ENCODE results near the gene SWAP70.
A peak's percentile ranks its signal among the peaks of the same experiment; 100 is the strongest.

The SWAP70 gene

GRCh38 chr11:9663699-9664275, at the start of gene SWAP70:
TSS of gene SWAP70 (plus strand) at chr11:9664077. CDS start at chr11:9664180, 103 bp downstream.
- no peaks in the 10 kb centered on the region for H3K79me2 ChIP-seq (ENCODE audit: insufficient read depth, low read depth)
- no peak within 1 kb of the TSS for H3K4me3 ChIP-seq (IDR thresholded peaks at IDR 0.05; ENCODE audit: insufficient read depth, low read depth, low read length)
- peak within 1 kb of the TSS; percentile 95 for H3K4me2 ChIP-seq
- H4K20me1 ChIP-seq (ENCODE audit: insufficient read depth) = no peaks in the 10 kb centered on the region
- H2AFZ ChIP-seq (ENCODE audit: low read depth) = peak within 1 kb of the TSS; percentile 100
- TF ChIP-seq, protein P1, sequence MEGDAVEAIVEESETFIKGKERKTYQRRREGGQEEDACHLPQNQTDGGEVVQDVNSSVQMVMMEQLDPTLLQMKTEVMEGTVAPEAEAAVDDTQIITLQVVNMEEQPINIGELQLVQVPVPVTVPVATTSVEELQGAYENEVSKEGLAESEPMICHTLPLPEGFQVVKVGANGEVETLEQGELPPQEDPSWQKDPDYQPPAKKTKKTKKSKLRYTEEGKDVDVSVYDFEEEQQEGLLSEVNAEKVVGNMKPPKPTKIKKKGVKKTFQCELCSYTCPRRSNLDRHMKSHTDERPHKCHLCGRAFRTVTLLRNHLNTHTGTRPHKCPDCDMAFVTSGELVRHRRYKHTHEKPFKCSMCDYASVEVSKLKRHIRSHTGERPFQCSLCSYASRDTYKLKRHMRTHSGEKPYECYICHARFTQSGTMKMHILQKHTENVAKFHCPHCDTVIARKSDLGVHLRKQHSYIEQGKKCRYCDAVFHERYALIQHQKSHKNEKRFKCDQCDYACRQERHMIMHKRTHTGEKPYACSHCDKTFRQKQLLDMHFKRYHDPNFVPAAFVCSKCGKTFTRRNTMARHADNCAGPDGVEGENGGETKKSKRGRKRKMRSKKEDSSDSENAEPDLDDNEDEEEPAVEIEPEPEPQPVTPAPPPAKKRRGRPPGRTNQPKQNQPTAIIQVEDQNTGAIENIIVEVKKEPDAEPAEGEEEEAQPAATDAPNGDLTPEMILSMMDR (conservative IDR thresholded peaks at IDR 0.05; ENCODE audit: low read depth, low read length) = no peak
- no peaks in the 10 kb centered on the region for H3K36me3 ChIP-seq (ENCODE audit: insufficient read depth)
- peaks cover 4% of the 10 kb centered on the region for H3K4me1 ChIP-seq (ENCODE audit: low read depth, poor library complexity, severe bottlenecking)
- H3K27me3 ChIP-seq (ENCODE audit: insufficient read depth, low read depth) = no peaks in the 10 kb centered on the region
- no peak within 1 kb of the TSS for H3K27ac ChIP-seq
- peak within 1 kb of the TSS; percentile 53; the same call in 1 of the 2 replicates for H3K9ac ChIP-seq

- Histone ChIP-seq H3K79me2 (ENCODE audit: insufficient read depth, low read depth) (no peaks in the 10 kb centered on the region), H3K4me3 (IDR thresholded peaks at IDR 0.05; ENCODE audit: insufficient read depth, low read depth, low read length) (no peak overlapping the region), H3K9ac (no peak overlapping the region), H3K36me3 (ENCODE audit: insufficient read depth) (no peaks in the 10 kb centered on the region), H3K27ac (no peak overlapping the region), H4K20me1 (ENCODE audit: insufficient read depth) (no peaks in the 10 kb centered on the region), H3K27me3 (ENCODE audit: insufficient read depth, low read depth) (no peaks in the 10 kb centered on the region), H3K4me2 (peak overlapping the region; percentile 72; the same call in 1 of the 2 replicates), H2AFZ (ENCODE audit: low read depth) (peak overlapping the region; percentile 83; the same call in 1 of the 2 replicates), H3K4me1 (ENCODE audit: low read depth, poor library complexity, severe bottlenecking) (peaks cover 12% of the 10 kb centered on the region)
- TF ChIP-seq, protein P1 (conservative IDR thresholded peaks at IDR 0.05; ENCODE audit: low read depth, low read length) = no peak
These were observed 48.8 kb upstream of the SWAP70 start for GRCh38 chr11:9615031-9615451.

DNA sequence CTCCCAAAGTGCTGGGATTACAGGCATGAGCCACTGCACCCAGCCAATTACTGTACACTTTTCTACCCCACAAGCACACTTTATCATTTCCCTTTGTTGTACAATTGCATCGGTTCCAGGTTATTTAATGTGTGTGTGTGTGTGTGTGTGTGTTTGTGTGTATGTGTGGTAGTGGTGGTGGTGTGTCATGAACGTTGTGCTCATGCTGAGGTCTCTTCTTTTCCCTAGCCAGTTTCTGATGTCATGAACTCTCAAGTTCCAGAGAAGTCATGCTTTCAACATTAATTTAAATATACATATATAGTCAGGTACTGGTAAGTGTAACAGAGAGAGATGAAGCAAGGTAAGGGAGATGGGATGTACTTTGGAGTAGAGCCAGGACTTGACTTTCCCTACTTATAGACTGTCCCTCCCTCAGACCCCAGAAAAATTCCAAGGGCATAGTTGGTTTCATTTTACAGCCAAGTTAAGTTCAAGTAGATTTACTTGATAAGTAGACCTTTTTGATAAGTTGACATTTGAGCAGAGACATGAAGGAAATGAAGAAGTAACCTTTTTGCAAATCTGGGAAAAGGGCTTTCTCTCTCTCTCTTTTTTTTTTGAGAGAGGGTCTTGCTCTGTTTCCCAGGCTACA, 47.7 kb upstream of the SWAP70 start:
- TF ChIP-seq, protein P1 (conservative IDR thresholded peaks at IDR 0.05; ENCODE audit: low read depth, low read length) = no peak
- Histone ChIP-seq H3K79me2 (ENCODE audit: insufficient read depth, low read depth) (no peaks in the 10 kb centered on the region), H3K27ac (no peak overlapping the region), H3K27me3 (ENCODE audit: insufficient read depth, low read depth) (no peaks in the 10 kb centered on the region), H3K4me3 (IDR thresholded peaks at IDR 0.05; ENCODE audit: insufficient read depth, low read depth, low read length) (no peak overlapping the region), H3K9ac (no peak overlapping the region), H2AFZ (ENCODE audit: low read depth) (no peak overlapping the region), H3K4me2 (no peak overlapping the region), H3K4me1 (ENCODE audit: low read depth, poor library complexity, severe bottlenecking) (peaks cover 12% of the 10 kb centered on the region), H4K20me1 (ENCODE audit: insufficient read depth) (no peaks in the 10 kb centered on the region), H3K36me3 (ENCODE audit: insufficient read depth) (no peaks in the 10 kb centered on the region)

GRCh38 chr11:9616858-9617257, 47.0 kb upstream of the SWAP70 start:
- no peak overlapping the region for H3K4me3 ChIP-seq (IDR thresholded peaks at IDR 0.05; ENCODE audit: insufficient read depth, low read depth, low read length)
- no peaks in the 10 kb centered on the region for H3K36me3 ChIP-seq (ENCODE audit: insufficient read depth)
- TF ChIP-seq, protein P1 (conservative IDR thresholded peaks at IDR 0.05; ENCODE audit: low read depth, low read length) = no peak
- peaks cover 12% of the 10 kb centered on the region for H3K4me1 ChIP-seq (ENCODE audit: low read depth, poor library complexity, severe bottlenecking)
- H3K9ac ChIP-seq = no peak overlapping the region
- H3K27me3 ChIP-seq (ENCODE audit: insufficient read depth, low read depth) = no peaks in the 10 kb centered on the region
- no peak overlapping the region for H2AFZ ChIP-seq (ENCODE audit: low read depth)
- no peaks in the 10 kb centered on the region for H3K79me2 ChIP-seq (ENCODE audit: insufficient read depth, low read depth)
- no peak overlapping the region for H3K4me2 ChIP-seq
- H3K27ac ChIP-seq = no peak overlapping the region
- no peaks in the 10 kb centered on the region for H4K20me1 ChIP-seq (ENCODE audit: insufficient read depth)

Measured in KMS-11 (cell line).